Mucosa of rectum (tissue), 2 donors: ENCODE data around the gene KPNA5.
"Not testable (repeated sequence)": the region's sequence is repeated elsewhere in the genome, so short reads cannot be mapped to it uniquely, and the experiment has no call there.

Experiments used
- H3K27ac ChIP-seq, 2 donors: one replicate each; pipeline ENCODE4 v1.7.0; 2013; ENCODE audit warnings: inconsistent platforms in 2 of 2, low read depth in 2 of 2, low read length in 2 of 2
- H3K27me3 ChIP-seq, 2 donors: one replicate each; pipeline ENCODE4 v1.7.0; 2013; ENCODE audit warnings: low read length in 2 of 2; ENCODE audit not compliant: control insufficient read depth in 2 of 2, insufficient read depth in 2 of 2
- H3K36me3 ChIP-seq, 2 donors: one replicate each; pipeline ENCODE4 v1.7.0; 2013; ENCODE audit warnings: low read length in 2 of 2; ENCODE audit not compliant: control insufficient read depth in 2 of 2, insufficient read depth in 2 of 2
- H3K4me1 ChIP-seq, 2 donors: one replicate each; pipeline ENCODE4 v1.7.0; 2013; ENCODE audit warnings: low read length in 2 of 2, mild to moderate bottlenecking in 1 of 2; ENCODE audit not compliant: control insufficient read depth in 2 of 2, insufficient read depth in 2 of 2
- H3K4me3 ChIP-seq, 2 donors: one replicate each; pipeline ENCODE4 v1.7.0; 2013; ENCODE audit warnings: low read length in 2 of 2
- H3K9ac ChIP-seq, 2 donors: one replicate each; pipeline ENCODE4 v1.7.0; 2013; ENCODE audit warnings: low read length in 2 of 2, low read depth in 1 of 2, mild to moderate bottlenecking in 1 of 2
- H3K9me3 ChIP-seq, 2 donors: one replicate each; pipeline ENCODE4 v1.7.0; 2013; ENCODE audit warnings: low read length in 2 of 2; ENCODE audit not compliant: control insufficient read depth in 2 of 2
- donor health status: healthy.
- donor health status: Normal muscosa, but diverticular disease.

The KPNA5 gene

DNA sequence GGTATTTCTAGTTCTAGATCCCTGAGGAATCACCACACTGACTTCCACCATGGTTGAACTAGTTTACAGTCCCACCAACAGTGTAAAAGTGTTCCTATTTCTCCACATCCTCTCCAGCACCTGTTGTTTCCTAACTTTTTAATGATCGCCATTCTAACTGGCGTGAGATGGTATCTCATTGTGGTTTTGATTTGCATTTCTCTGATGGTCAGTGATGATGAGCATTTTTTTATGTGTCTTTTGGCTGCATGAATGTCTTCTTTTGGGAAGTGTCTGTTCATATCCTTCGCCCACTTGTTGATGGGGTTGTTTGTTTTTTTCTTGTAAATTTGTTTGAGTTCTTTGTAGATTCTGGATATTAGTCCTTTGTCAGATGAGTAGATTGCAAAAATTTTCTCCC, 12.3 kb downstream of the KPNA5 start:
- H3K9me3 ChIP-seq, H3K4me1 ChIP-seq, H3K27me3 ChIP-seq, H3K27ac ChIP-seq, H3K9ac ChIP-seq, H3K4me3 ChIP-seq, H3K36me3 ChIP-seq: not testable (repeated sequence)

DNA sequence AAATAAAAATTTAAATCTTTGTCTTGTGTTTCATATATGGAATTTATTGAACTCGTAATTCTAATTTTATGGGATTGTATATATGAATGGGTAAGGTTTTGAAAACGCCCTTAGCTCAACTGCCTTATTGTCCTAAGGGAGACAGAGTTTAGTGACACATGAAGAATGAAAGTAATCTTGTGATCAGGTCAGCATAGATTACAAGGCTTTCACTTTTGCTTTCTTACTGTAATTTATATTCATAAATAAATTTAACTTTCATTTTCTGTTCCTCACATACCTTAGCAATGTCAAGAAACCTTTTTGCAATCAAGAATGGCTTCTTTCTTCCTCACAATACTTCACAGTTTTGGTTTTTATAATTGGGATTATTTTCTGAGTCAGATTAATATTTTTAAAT, 14.4 kb downstream of the KPNA5 start:
- no peaks in the 10 kb centered on the region for H3K9me3 ChIP-seq
- H3K27ac ChIP-seq = no peak overlapping the region
- no peaks in the 10 kb centered on the region for H3K4me1 ChIP-seq
- peaks cover 0 to under 1% of the 10 kb centered on the region in 2 donors for H3K36me3 ChIP-seq
- H3K4me3 ChIP-seq = no peak overlapping the region
- H3K27me3 ChIP-seq = no peaks in the 10 kb centered on the region
- H3K9ac ChIP-seq = no peak overlapping the region

DNA sequence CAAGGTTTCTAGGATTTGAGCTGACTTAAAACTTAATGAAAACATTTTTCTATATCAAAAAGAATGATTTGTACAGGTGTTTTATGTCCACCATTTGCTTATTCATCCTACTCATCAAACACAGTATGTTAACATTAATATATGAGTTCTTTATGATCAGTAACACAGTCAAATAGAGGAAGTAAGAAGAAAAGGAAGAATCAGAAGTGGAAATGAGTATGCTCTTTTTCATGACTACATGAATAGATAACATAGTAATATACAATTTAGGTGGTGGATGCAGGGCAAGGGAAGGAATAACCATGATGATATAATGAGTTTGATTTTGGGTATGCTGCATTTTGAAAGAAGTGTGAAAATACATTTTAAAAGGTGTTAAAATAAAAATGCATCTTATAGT, 16.5 kb downstream of the KPNA5 start:
- no peak overlapping the region for H3K4me3 ChIP-seq
- H3K9me3 ChIP-seq = no peaks in the 10 kb centered on the region
- H3K9ac ChIP-seq = no peak overlapping the region
- H3K4me1 ChIP-seq = no peaks in the 10 kb centered on the region
- peaks cover 0 to 7% of the 10 kb centered on the region in 2 donors for H3K36me3 ChIP-seq
- no peak overlapping the region for H3K27ac ChIP-seq
- no peaks in the 10 kb centered on the region for H3K27me3 ChIP-seq

DNA sequence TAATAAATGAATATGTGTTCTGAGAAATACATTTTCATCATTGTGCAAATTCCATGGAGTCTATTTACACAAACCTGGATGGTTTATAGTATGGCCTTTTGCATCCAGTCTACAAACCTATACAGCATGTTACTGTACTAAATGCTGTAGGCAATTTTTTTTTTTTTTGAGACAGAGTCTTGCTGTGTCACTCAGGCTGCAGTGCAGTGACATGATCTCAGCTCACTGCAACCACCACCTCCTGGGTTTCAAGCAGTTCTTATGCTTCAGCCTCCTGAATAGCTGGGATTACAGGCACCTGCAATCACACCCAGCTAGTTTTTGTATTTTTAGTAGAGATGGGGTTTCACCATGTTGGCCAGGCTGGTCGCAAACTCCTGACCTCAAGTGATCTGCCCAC, 22.9 kb downstream of the KPNA5 start:
- H3K36me3 ChIP-seq = peaks cover 0 to 17% of the 10 kb centered on the region in 2 donors
- H3K4me3 ChIP-seq, H3K27ac ChIP-seq, H3K9ac ChIP-seq, H3K9me3 ChIP-seq, H3K27me3 ChIP-seq, H3K4me1 ChIP-seq: not testable (repeated sequence)

DNA sequence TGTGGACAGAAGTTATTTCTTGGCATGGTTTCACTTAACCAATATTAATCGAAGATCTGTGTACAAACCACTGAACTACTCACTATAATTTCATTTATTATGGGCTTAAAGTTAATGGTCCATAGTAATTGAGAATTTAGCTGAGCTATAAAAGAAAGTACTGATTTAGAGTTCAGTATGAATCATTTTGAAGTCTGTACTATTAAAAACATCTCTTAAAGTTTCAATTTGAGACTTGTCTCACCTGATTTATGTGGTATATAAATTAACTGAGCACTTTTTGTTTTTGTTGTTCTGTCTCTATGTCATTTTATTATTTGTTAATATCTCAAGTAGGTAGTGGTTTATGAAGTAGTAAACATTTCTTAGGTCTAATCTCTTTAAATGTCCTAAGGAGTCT, 24.9 kb downstream of the KPNA5 start:
- Histone ChIP-seq H3K36me3 (peaks cover 0 to 16% of the 10 kb centered on the region in 2 donors), H3K9me3 (no peaks in the 10 kb centered on the region), H3K27me3 (no peaks in the 10 kb centered on the region), H3K4me3 (no peak overlapping the region), H3K27ac (no peak overlapping the region), H3K9ac (no peak overlapping the region), H3K4me1 (no peaks in the 10 kb centered on the region)

DNA sequence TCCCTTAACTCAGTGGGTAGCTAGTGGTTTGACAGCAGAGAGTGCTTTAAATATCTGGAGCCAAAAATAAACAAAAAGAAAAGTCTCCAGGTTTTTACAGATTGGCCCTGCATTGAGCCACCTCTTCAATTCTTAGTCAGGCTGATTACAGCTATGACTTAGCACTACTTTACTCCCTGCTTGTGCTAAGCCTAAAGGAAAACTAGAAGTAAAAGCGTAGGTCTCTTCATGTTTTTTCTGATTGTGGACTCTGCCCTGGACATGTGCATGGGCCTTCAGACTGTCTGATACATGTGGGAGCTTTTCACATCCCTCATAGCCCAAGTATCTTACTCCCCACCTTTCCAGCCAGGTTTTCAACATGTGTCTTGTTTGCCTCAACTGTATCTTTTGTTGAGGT, 33.3 kb downstream of the KPNA5 start:
- no peak overlapping the region for H3K4me3 ChIP-seq
- H3K4me1 ChIP-seq = no peaks in the 10 kb centered on the region
- H3K9ac ChIP-seq = no peak overlapping the region
- H3K27me3 ChIP-seq = no peaks in the 10 kb centered on the region
- no peak overlapping the region for H3K27ac ChIP-seq
- peaks cover 0 to 24% of the 10 kb centered on the region in 2 donors for H3K36me3 ChIP-seq
- no peaks in the 10 kb centered on the region for H3K9me3 ChIP-seq

DNA sequence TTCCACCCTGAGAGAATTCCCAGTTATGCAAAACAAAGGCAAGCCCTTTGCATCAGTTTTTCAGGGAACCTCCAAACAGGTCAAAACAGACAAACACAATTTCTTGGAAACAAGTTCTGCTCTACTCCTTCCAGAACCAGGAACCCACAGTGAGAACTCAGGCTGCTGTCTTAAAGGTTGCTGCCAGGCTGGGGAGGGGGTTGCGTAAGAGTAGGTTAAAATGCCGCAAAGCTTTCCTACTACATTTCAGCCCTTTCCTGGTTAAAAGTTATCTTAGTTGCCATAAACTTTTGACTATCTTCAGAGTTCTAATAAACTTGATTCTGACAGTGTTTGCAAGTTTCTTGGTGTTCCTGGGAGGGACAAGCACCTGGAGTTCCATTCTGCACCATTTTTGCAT, 33.8 kb downstream of the KPNA5 start:
- H3K9me3 ChIP-seq = no peaks in the 10 kb centered on the region
- peaks cover 0 to 24% of the 10 kb centered on the region in 2 donors for H3K36me3 ChIP-seq
- H3K27me3 ChIP-seq = no peaks in the 10 kb centered on the region
- no peak overlapping the region for H3K9ac ChIP-seq
- no peak overlapping the region for H3K4me3 ChIP-seq
- no peak overlapping the region for H3K27ac ChIP-seq
- no peaks in the 10 kb centered on the region for H3K4me1 ChIP-seq

DNA sequence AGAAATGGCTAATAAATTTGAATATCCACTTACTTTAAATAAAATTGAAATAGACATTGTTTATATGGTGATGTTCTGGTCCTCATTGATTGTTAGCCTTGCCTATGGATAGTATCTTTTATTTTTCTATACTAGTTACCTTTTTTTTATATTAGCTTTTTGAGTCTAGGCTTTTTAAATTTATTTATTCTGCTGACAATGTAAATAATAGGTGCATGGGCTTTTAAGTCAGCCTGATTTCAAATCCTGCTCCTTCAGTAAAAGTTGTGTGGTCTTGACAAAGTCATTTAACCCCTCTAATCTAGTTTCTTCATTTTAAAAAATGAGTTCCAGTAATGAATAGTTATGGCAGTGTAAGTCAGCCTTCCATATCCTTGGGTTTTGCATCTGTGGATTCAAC, 45.9 kb downstream of the KPNA5 start:
- no peak overlapping the region for H3K27ac ChIP-seq
- no peak overlapping the region for H3K4me3 ChIP-seq
- H3K27me3 ChIP-seq = no peaks in the 10 kb centered on the region
- H3K9me3 ChIP-seq = no peaks in the 10 kb centered on the region
- H3K4me1 ChIP-seq = no peaks in the 10 kb centered on the region
- H3K36me3 ChIP-seq = peaks cover 8 to 22% of the 10 kb centered on the region in 2 donors
- H3K9ac ChIP-seq = no peak overlapping the region

DNA sequence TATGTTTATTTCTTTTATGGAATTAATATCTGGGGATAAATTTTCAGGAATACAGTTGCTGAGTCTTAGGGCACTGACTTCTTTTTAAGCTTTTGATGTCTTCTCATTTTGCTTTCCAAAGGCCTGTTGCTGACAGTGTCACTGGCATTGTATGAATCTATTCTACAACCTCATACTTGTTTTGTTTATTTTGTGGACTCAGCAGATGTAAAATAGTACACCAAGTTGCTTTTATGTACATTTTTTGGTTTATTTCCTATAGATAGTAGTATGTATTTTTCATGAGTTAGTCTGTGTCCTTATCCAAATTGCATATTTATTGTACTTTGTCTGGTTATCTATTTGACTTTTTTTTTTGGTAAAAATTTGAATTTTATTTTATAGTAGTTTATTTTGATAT, 49.5 kb downstream of the KPNA5 start:
- Histone ChIP-seq H3K9me3 (no peaks in the 10 kb centered on the region), H3K27me3 (no peaks in the 10 kb centered on the region), H3K4me3 (no peak overlapping the region), H3K4me1 (no peaks in the 10 kb centered on the region), H3K36me3 (peaks cover 5 to 19% of the 10 kb centered on the region in 2 donors), H3K9ac (no peak overlapping the region), H3K27ac (no peak overlapping the region)

DNA sequence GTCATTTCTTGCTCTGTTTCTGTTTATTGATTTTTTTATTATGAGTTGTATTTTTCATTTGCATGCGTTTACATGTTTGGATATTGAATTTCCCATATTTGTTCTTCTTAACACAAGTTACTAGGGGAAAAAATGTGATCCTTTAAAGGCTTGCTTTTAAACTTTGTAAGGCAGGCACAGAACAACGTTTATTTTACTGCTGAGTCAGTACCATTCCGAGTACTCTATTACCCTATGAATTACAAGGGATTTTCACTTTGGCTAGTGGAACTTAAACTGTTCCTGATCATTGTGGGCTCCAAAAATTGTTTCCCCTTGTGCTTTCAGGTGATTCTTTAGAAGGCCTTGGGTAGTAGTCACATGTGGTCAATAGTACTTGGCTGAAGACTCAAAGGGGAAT, 56.0 kb downstream of the KPNA5 start:
- no peak overlapping the region for H3K4me3 ChIP-seq
- no peak overlapping the region for H3K27ac ChIP-seq
- no peaks in the 10 kb centered on the region for H3K4me1 ChIP-seq
- H3K36me3 ChIP-seq = peaks cover 2% of the 10 kb centered on the region in 2 donors
- H3K9ac ChIP-seq = no peak overlapping the region
- H3K9me3 ChIP-seq = no peaks in the 10 kb centered on the region
- no peaks in the 10 kb centered on the region for H3K27me3 ChIP-seq

DNA sequence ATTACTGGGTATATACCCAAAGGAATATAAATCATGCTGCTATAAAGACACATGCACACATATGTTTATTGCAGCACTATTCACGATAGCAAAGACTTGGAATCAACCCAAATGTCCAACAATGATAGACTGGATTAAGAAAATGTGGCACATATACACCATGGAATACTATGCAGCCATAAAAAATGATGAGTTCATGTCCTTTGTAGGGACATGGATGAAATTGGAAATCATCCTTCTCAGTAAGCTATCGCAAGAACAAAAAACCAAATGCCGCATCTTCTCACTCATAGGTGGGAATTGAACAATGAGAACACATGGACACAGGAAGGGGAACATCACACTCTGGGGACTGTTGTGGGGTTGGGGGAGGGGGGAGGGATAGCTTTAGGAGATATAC, 59.5 kb downstream of the KPNA5 start:
- H3K4me3 ChIP-seq, H3K9me3 ChIP-seq, H3K27ac ChIP-seq, H3K9ac ChIP-seq, H3K4me1 ChIP-seq, H3K27me3 ChIP-seq, H3K36me3 ChIP-seq: not testable (repeated sequence)
